Liver (tissue), 5 donors: ENCODE measurements around the gene ANKRD33B. TPM values are rescaled to one million over a fixed set of nuclear protein-coding genes. Genes with fewer than 3 reads are reported as not detected.

Experiments
- polyA plus RNA-seq, 2 donors: library from polyadenylated mRNA; stranded (reverse) in 1 of 2; unstranded in 1 of 2; fragments of 200-250 nt in 1 of 2; fragments of >200 nt in 1 of 2; fragmentation: Nextera tagmentation in 1 of 2; extraction: Ambion mirVana in 1 of 2; gene quantifications; one replicate each; pipeline versions ENCODE4 v1.2.1 to v1.2.3, GENCODE V29; 2013 to 2015
- small RNA-seq: library from RNA; depleted of rRNA; stranded (forward); fragments of <200 nt; gene quantifications from one replicate; pipeline ENCODE3, GENCODE V24; 2014
- total RNA-seq, 2 donors: library from RNA; depleted of rRNA; stranded (reverse); fragments of >200 nt; gene quantifications; one replicate each; pipeline ENCODE4 v1.2.3, GENCODE V29; 2014
- donor health status: healthy.
- donor health status: healthy.
- donor health status: healthy.

The ANKRD33B gene
- total and polyA plus RNA-seq, 4 donors = 0.09 to 1.9 (median 0.25) TPM; not detected in 1

Small RNA genes lying within 50 kb of the gene (small RNA-seq; reads per million reads assigned to genes)
- gene AC012629.4 (not detected), gene AC112200.1 (not detected)

Other genes starting within 250 kb of the ANKRD33B start
- 10 to 100 TPM; 64.8 to 77.7 TPM for gene MARCHF6, start 210.4 kb upstream of the ANKRD33B start, total RNA-seq
- gene MARCHF6, start 210.4 kb upstream of the ANKRD33B start, polyA plus RNA-seq = 10 to 100 TPM; 20.6 to 60.1 TPM
- 1 to 10 TPM; 1.2 to 1.3 TPM for gene ROPN1L, start 122.2 kb upstream of the ANKRD33B start, total RNA-seq
- gene ROPN1L, start 122.2 kb upstream of the ANKRD33B start, polyA plus RNA-seq = under 1 TPM; 0.25 to 0.53 TPM
- 10 to 100 TPM; 36.6 to 84.9 TPM for gene DAP, start 197.2 kb downstream of the ANKRD33B start, total RNA-seq
- 100 to 1,000 TPM; 117 to 122 TPM for gene DAP, start 197.2 kb downstream of the ANKRD33B start, polyA plus RNA-seq